ENCODE results near the gene GPR176.

The GPR176 gene

GRCh38 chr15:39784125-39784524 is 135.9 kb downstream of the GPR176 start:
- no peaks in the 10 kb centered on the region for H3K36me3 ChIP-seq (ENCODE audit: control insufficient read depth in 2 of 2, insufficient read depth in 1 of 2, low read length in 2 of 2)
- no peak for TF ChIP-seq ZBTB48 (tag by site-specific recombination; IDR thresholded peaks at IDR 0.05)
- TF ChIP-seq HIC1 (tag by site-specific recombination; IDR thresholded peaks at IDR 0.05) = no peak
- TF ChIP-seq PRDM1 (tag by site-specific recombination; IDR thresholded peaks at IDR 0.05) = 0 out of 2 replicates have a peak, but pooled peaks have one; percentile 1
- no peak overlapping the region for H3K4me3 ChIP-seq (ENCODE audit: low read depth, low read length)
- ChIA-PET CTCF (interaction anchor here (0.6 to 1.9 kb wide), 2 partner anchors 98 to 1344 kb away, joined by 5 to 6 read pairs; no protein-coding TSS in a partner anchor), POLR2A (no interaction called here)
- H3K27ac ChIP-seq (ENCODE audit: extremely low read depth, low read depth, low read length) = no peak overlapping the region
- H3K4me1 ChIP-seq (ENCODE audit: control insufficient read depth, insufficient read depth, low read length) = peaks cover 12% of the 10 kb centered on the region; the same call in 1 of the 2 replicates
- H3K9me3 ChIP-seq (ENCODE audit: control insufficient read depth, insufficient read depth, low read depth, low read length) = no peaks in the 10 kb centered on the region

- CTCF ChIA-PET = interaction anchor here (0.6 kb wide), 1 partner anchor 314 kb away, joined by 4 read pairs; no protein-coding TSS in a partner anchor
- Histone ChIP-seq H3K4me3 (ENCODE audit: low read depth, low read length) (peak overlapping the region; percentile 85), H3K4me1 (ENCODE audit: control insufficient read depth, insufficient read depth, low read length) (peaks cover 12% of the 10 kb centered on the region; the same call in 1 of the 2 replicates), H3K9me3 (ENCODE audit: control insufficient read depth, insufficient read depth, low read depth, low read length) (no peaks in the 10 kb centered on the region), H3K36me3 (ENCODE audit: control insufficient read depth in 2 of 2, insufficient read depth in 1 of 2, low read length in 2 of 2) (no peaks in the 10 kb centered on the region), H3K27ac (ENCODE audit: extremely low read depth, low read depth, low read length) (no peak overlapping the region; the same call in 1 of the 2 replicates)
- POLR2A ChIA-PET = interaction anchor here (0.5 to 1.6 kb wide), 2 partner anchors 65 to 136 kb away, joined by 4 read pairs; no protein-coding TSS in a partner anchor
- TF ChIP-seq ZBTB17 (tag by site-specific recombination; IDR thresholded peaks at IDR 0.05) (0 out of 2 replicates have a peak, but pooled peaks have one; percentile 66), ZNF248 (tag by site-specific recombination; IDR thresholded peaks at IDR 0.05) (no peak)
These were observed 136.7 kb downstream of the GPR176 start for GRCh38 chr15:39783244-39783820.

- ChIA-PET POLR2A (interaction anchor here (0.5 to 1.6 kb wide), 6 partner anchors 66 to 151 kb away, joined by 3 to 5 read pairs (median 4); partner anchors contain the start of gene EIF2AK4), CTCF (interaction anchor here (0.7 kb wide), 1 partner anchor 188 kb away, joined by 3 read pairs; no protein-coding TSS in a partner anchor)
- peak within 1 kb of the TSS; percentile 20; the same call in 1 of the 2 replicates for H3K27ac ChIP-seq (ENCODE audit: extremely low read depth, low read depth, low read length)
- TF ChIP-seq KLF17 (tag by site-specific recombination; IDR thresholded peaks at IDR 0.05) (no peak), ZBTB17 (tag by site-specific recombination; IDR thresholded peaks at IDR 0.05) (peak; percentile 75), ZNF830 (tag by site-specific recombination; IDR thresholded peaks at IDR 0.05; ENCODE audit: low read depth) (no peak), ZNF10 (tag by site-specific recombination; IDR thresholded peaks at IDR 0.05) (no peak; the same call in 1 of the 2 replicates), GLIS2 (tag by site-specific recombination; IDR thresholded peaks at IDR 0.05) (peak; percentile 75), MYNN (tag by site-specific recombination; IDR thresholded peaks at IDR 0.05; ENCODE audit: borderline replicate concordance) (peak; percentile 31; the same call in 1 of the 2 replicates), ZNF561 (tag by site-specific recombination; IDR thresholded peaks at IDR 0.05; ENCODE audit: borderline replicate concordance) (0 out of 2 replicates have a peak, but pooled peaks have one; percentile 33), ZNF654 (tag by site-specific recombination; IDR thresholded peaks at IDR 0.05; ENCODE audit: low read depth) (no peak), ZNF155 (tag by site-specific recombination; IDR thresholded peaks at IDR 0.05) (no peak), ZSCAN18 (tag by site-specific recombination; IDR thresholded peaks at IDR 0.05) (no peak), HOXC10 (CRISPR knock-in tag; IDR thresholded peaks at IDR 0.05) (no peak), ZNF423 (tag by site-specific recombination; IDR thresholded peaks at IDR 0.05) (no peak), GLIS1 (tag by site-specific recombination; IDR thresholded peaks at IDR 0.05) (peak; percentile 75), ZNF292 (tag by site-specific recombination; IDR thresholded peaks at IDR 0.05; ENCODE audit: borderline replicate concordance, low read depth) (no peak), ZNF391 (tag by site-specific recombination; IDR thresholded peaks at IDR 0.05; ENCODE audit: borderline replicate concordance, low read depth) (0 out of 2 replicates have a peak, but pooled peaks have one; percentile 19), ZNF266 (tag by site-specific recombination; IDR thresholded peaks at IDR 0.05; ENCODE audit: low read depth) (no peak), ZNF513 (tag by site-specific recombination; IDR thresholded peaks at IDR 0.05) (no peak)
These were observed 137.5 kb downstream of the GPR176 start, which contains the start of gene FSIP1 for GRCh38 chr15:39782441-39783138. Gene FSIP1, minus strand, starts transcription at chr15:39782841. Its CDS starts 6,317 bp downstream, at chr15:39776524.

More at GRCh38 chr15:39782441-39783138, 137.5 kb downstream of the GPR176 start, which contains the start of gene FSIP1:
- Histone ChIP-seq H3K4me3 (ENCODE audit: low read depth, low read length) (peak within 1 kb of the TSS; percentile 85), H3K9me3 (ENCODE audit: control insufficient read depth, insufficient read depth, low read depth, low read length) (no peaks in the 10 kb centered on the region), H3K4me1 (ENCODE audit: control insufficient read depth, insufficient read depth, low read length) (peaks cover 12% of the 10 kb centered on the region; the same call in 1 of the 2 replicates), H3K36me3 (ENCODE audit: control insufficient read depth in 2 of 2, insufficient read depth in 1 of 2, low read length in 2 of 2) (no peaks in the 10 kb centered on the region)
